ENCODE data around the gene FICD.
"Not testable (repeated sequence)": the region's sequence is repeated elsewhere in the genome, so short reads cannot be mapped to it uniquely, and the experiment has no call there.

Gene FICD

DNA sequence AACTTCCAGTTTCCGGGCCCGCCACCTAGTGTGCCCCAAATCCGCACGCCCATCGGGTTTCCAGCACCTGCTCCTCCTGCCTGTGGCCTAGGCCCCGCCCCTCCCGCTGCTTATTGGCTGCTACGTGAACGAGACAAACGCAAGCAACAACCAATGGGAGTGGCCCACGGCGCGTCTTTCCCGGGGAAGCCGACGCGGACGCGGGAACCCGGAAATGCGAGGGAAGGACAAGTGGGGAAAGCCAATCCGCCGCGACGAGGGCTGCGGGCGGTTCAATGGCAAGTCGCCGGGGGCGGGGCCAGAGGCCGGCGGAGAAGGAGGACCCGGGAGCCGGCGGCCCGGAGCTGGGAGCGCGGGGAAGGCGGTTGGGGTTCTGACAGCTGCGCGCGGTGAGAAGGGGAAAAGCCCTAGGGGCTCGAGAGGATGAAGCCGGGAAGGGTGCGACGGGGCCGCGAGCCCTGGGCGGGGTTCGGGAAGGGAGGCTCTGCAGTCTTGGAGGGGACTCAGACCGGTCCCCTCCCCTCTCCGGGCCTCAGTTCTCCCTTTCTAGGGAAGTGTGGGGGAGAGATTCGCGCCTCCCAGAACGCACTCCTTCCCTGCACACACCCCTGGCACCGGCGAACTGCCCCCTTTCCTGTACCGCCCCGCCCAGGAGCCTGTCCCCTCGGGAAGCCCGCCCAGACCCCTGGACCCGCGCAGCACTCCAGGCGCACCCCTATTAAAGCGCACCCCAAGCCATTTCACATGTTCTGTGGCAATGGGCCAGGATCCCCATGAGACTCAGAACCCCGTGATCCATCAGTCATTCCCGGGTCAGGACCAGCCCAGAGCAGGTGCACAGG, at the start of gene FICD:
FICD (plus strand) TSS at position 305 of the 842 bp plus-strand sequence. CDS start 1,696 bp downstream, outside the sequence.
- in situ Hi-C loops (cut with HindIII; ENCODE audit: low sequenced_read_pairs) = no loop called here

- in situ Hi-C loops (cut with HindIII; ENCODE audit: low sequenced_read_pairs) = no loop called here
Measured at GRCh38 chr12:108465417-108465816, 49.7 kb upstream of the FICD start.

- in situ Hi-C loops (cut with HindIII; ENCODE audit: low sequenced_read_pairs) = no loop called here
Measured at GRCh38 chr12:108468196-108468968, 46.7 kb upstream of the FICD start.

DNA sequence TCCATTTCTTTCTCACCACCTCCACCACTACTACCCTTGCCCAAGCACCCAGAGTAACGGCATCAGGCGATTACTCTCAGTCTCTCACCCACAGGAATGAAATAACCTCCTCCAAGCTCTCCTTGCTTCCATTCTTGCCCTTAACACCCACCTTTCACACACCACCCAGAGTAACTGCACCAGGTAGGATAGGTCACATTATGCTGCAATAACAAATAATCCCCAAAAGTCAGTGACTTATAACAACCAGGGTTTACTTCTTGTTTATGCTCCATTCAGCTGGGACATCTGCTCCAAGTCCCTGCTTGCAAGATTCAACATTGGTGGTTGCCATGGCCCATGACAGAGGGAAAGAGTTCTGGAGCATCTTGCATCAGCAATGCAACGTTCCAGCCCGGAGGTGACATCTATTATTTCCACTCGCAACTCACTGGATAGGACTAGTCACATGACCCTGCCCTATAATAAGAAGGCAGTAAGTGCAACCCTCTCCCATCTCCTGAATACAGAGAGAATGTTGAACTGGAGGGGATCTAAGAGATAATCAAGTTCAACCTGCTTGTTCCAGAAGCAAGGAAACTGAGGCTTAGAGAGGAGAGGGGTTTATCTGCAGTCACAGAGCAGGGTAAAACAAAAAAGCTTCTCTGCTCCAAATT, 41.5 kb upstream of the FICD start:
- in situ Hi-C loops (cut with HindIII; ENCODE audit: low sequenced_read_pairs) = no loop called here

DNA sequence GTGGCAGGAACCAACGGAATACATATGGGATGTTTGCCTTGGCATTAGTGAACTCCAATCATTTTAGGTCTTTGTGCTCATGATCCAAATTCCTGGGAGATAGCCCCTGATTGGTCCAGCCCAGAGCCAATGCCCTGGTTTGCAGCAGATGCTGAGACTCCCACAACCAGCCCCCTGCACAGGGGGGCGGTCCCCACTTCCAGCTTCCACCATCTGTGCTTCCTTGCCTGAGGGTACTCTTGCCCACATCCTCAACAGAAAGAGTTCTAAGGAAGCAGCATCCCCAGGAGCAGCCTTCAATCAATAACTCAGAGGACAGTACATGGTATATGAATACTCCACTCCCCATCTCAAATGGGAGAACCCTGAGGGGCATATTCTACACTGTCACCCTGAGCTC, 39.7 kb upstream of the FICD start:
- in situ Hi-C loops (cut with HindIII; ENCODE audit: low sequenced_read_pairs) = no loop called here

DNA sequence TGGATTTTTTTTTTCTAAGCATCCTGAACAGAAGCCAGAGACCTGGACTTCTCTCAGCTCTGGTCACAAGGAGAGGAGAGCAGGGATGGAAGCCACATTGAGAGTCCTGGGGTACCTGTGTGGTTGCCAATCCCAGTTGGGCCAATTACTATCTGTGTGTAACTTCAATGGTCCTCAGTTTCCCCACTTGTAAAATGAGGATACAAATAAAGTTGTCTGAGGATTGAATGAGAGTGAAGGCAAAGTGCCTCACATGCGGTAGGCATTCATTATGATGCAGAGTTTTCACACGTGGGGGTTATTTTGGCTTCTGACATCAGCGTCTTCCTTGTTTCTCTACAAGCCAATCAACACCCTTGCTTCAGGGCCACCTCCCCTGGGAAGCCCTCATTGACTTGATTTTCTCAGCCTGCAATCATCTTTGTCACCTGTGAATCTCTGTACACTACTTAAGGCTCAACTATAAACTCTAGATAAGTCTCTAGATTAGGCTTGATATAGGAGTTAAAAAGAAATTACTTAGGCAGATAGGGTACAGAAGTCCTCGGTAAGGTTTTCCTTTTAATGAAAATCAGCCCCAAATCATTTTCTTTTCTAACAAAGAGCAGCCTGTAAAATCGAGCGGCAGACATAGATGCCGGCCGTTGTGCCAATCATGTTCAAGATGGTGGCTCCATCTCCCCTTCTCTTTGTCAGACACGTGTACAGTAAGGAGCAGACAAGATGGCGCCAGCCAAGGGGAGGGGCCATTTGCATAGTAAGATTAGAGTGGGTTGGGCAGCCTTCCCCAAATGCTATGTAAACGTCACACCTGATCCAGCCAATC, 37.8 kb upstream of the FICD start:
- in situ Hi-C loops (cut with HindIII; ENCODE audit: low sequenced_read_pairs) = no loop called here

GRCh38 chr12:108477881-108478259, 37.2 kb upstream of the FICD start:
- in situ Hi-C loops (cut with HindIII; ENCODE audit: low sequenced_read_pairs) = no loop called here

DNA sequence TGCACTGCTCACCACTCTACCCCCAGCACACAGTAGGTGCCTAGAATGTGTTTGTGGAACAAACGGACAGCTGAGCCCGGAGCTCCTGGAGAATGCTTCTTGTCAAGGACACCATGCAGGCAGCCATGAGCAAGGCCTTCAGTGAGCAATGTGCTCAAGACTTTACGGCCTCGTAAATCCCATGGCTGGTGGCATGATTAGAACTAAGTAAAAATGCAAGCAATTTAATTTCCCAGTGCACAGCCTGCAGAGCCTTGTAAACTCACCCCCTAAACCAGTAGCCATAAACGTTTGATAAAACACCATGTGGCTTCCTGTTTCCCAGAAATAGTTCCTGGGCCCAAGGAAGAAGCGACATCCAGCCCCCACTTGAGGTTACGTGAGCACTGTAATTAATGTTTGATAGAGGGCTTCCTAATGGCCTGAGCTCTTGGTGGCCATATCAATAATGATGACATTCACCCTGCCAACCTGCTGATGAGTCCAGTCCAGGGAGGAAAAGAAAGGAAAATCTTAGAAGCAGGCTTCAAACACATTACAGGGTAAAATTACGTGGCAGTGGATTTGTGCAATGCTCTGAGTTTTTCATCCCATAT, 36.4 kb upstream of the FICD start:
- in situ Hi-C loops (cut with HindIII; ENCODE audit: low sequenced_read_pairs) = no loop called here

DNA sequence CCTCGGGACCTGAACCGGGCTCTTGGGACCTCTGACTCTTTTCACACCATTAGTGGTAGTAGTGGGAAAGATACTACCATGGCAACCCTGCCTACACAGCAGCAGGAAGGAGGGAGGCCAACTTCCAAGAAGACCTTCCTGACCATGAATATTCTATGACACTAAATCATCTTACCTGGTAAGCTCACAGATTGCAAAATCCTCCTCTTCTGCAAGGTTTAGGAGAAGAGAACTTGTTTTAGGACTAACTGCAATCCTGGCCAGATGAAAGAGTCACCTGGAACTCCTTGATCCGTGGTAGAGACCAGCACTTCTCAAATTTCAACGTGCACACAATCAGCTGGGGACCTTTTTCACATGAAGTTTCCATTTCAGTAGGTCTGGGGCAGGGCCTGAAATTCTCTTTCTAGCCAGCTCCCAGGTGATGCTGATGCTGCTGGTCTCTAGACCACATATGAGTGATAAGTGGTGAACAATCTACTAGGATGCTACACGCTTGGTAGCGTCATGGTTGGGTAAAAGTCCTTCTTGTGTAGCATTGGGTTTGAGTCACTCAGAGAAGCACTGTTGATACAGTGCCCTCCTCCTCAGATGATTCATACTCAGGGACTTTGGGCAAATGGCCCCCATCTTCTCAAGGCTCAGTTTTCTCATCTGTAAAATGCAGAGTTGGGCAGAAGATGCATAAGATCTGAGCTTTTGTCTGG, 35.6 kb upstream of the FICD start:
- in situ Hi-C loops (cut with HindIII; ENCODE audit: low sequenced_read_pairs) = no loop called here

DNA sequence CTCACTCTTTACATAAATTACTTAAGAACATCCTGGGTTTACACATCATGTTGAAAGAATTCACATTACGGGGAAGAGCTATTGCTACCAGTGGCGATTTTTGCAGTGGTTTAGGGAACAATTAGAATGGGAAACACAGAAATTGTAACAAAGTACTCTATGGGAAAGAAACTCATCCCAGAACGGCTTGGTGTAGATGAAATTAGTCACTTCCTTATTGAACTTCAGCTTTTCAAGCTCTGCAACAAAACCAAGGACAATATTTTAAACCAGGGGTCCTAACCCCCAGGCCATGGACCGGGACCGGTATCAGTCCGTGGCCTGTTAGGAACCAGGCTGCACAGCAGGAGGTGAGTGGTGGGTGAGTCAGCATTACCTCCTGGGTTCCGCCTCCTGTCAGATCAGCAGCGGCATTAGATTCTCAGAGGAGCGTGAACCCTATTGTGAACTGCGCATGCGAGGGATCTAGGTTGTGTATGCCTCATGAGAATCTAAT, 32.3 kb upstream of the FICD start:
- in situ Hi-C loops (cut with HindIII; ENCODE audit: low sequenced_read_pairs) = no loop called here

GRCh38 chr12:108483213-108484059, 31.6 kb upstream of the FICD start:
- in situ Hi-C loops (cut with HindIII; ENCODE audit: low sequenced_read_pairs) = no loop called here

DNA sequence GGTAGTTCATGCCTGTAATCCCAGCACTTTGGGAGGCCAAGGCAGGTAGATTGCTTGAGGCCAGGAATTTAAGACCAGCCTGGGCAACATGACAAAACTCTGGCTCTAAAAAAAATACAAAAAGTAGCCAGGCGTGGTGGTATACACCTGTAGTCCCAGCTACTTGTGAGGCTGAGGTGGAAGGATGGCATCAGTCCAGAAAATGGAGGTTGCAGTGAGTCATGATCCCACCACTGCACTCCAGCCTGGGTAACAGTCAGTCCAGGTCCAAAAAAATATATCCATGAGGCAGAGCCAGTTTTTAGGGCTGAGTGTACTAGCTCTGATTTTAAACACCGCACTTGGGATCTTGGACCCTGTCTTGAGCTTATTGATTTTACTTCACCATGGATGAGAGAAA, 30.6 kb upstream of the FICD start:
- in situ Hi-C loops (cut with HindIII; ENCODE audit: low sequenced_read_pairs) = no loop called here

GRCh38 chr12:108484845-108485244, 30.2 kb upstream of the FICD start:
- in situ Hi-C loops (cut with HindIII; ENCODE audit: low sequenced_read_pairs) = no loop called here

DNA sequence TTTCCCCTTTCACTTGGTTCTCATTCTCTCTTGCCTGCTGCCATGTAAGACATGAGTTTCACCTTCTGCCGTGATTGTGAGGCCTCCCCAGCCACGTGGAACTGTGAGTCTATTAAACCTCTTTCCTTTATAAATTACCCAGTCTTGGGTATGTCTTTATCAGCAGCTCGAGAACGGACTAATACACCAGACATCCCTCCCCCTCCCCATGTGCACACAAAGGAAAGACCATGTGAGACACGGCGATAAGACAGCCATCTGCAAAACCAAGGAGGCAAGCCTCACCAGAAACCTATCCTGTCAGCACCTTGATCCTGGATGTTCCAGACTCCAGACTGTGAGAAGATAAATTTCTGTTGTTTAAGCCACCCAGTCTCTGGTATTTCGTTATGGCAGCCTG, 29.7 kb upstream of the FICD start:
- in situ Hi-C loops (cut with HindIII; ENCODE audit: low sequenced_read_pairs) = not testable (repeated sequence)

DNA sequence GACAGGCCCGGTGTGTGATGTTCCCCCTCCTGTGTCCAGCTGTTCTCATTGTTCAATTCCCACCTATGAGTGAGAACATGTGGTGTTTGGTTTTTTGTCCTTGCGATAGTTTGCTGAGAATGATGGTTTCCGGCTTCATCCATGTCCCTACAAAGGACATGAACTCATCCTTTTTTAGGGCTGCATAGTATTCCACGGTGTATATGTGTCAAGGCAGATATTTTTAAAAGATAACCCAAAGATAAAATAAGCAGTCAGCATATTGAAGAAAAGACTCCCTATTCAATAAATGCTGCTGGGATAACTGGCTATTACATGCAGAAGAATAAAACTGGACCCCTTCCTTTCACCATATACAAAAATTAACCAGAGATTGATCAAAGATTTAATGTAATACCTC, 28.0 kb upstream of the FICD start:
- in situ Hi-C loops (cut with HindIII; ENCODE audit: low sequenced_read_pairs) = not testable (repeated sequence)

DNA sequence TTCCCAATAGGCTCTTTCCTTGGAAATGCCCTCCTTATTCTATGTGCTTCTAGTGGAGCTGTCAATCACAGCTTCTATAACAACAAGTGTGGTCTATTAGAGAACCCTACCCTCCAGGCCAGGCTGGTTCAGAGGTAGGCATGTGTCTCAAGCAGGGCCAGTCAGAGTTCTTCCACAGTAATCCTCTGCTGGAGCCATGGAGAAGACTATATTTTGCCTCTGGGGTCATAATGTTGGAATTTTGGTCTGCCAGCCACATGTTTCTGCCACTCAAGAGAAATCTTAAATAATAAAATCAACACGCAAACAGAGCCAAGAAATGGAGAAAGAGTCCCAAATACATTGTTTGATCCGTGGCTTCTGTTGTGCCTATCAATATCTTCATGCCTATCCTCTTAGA, 23.8 kb upstream of the FICD start:
- in situ Hi-C loops (cut with HindIII; ENCODE audit: low sequenced_read_pairs) = no loop called here

GRCh38 chr12:108495054-108495453, 20.0 kb upstream of the FICD start:
- in situ Hi-C loops (cut with HindIII; ENCODE audit: low sequenced_read_pairs) = no loop called here

DNA sequence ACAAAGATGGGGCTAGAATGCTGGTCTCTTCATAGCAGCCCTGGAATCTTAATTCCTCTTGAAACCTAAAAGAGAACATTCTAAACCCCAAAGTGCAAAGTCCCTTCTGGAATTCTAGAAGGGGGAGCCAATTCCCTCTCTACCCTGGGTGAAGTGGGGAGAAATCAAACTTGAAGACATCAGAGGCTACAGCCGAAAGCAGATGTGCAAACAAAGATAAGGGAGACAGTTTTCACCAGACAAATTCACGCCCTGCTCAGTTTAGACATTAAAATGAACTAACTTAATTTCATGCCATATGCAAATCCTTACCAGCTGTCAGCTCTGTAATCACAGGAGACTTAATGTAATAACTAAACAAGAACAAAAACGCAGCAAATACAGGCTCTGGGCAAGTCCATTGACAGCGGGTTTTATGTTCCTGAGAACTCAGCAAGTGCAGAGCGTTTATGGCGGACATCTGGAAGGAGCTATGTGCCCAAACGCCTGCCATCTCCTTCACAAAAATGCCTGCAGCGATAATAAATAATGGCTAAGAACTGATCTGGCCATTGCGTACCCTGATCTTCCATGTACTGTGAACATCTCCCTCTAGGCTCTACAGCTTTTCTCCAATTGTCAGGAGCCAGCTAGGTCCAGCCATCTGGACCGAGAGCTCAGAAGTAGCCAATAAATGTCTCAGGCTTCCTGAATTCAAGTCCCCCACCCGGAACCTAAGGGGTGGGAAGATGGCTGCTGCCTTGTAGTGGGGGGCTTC, 19.1 kb upstream of the FICD start:
- in situ Hi-C loops (cut with HindIII; ENCODE audit: low sequenced_read_pairs) = no loop called here

All from DLD1 (cell line).